NCI-H1417 treated with DMSO at 0.1 percent for 48 hours (cell line): Measurements from ENCODE around the gene SLC4A7.

Experiments
- DNase-seq: peaks from one replicate; lab custom pipeline; 2025; lab: John Stamatoyannopoulos, UW

SLC4A7 gene

GRCh38 chr3:27325419-27325818, 158.8 kb downstream of the SLC4A7 start:
- DNase-seq: no peak

GRCh38 chr3:27324686-27325085, 159.5 kb downstream of the SLC4A7 start:
- no peak for DNase-seq

GRCh38 chr3:27323087-27323570, 161.1 kb downstream of the SLC4A7 start:
- no peak for DNase-seq
